ENCODE measurements around the gene ANKRD6. TPM values are rescaled to one million over a fixed set of nuclear protein-coding genes. Genes with fewer than 3 reads are reported as not detected.

ANKRD6 gene
- total RNA-seq, 1 experiment from 2014 or later: 2.4 TPM

- intact Hi-C loops (cut with micrococcal nuclease; ENCODE audit: unreplicated experiment): no loop called here
These were observed 179.2 kb downstream of the ANKRD6 start for GRCh38 chr6:89612121-89612520.

GRCh38 chr6:89613790-89614189 is 180.8 kb downstream of the ANKRD6 start:
- ChIA-PET CTCF (no interaction called here), POLR2A (no interaction called here)
- intact Hi-C loops (cut with micrococcal nuclease; ENCODE audit: unreplicated experiment) (no loop called here), in situ Hi-C loops (cut with HindIII; ENCODE audit: low pct_unique_long_range_greater_than_20kb, low sequenced_read_pairs) (no loop called here)
- Histone ChIP-seq H3K27me3 (ENCODE audit: control insufficient read depth, insufficient read depth, low read length) (no peaks in the 10 kb centered on the region), H3K4me3 (ENCODE audit: low read depth in 2 of 2, low read length in 2 of 2) (no peak overlapping the region), H3K9me3 (ENCODE audit: control insufficient read depth, insufficient read depth, low read depth, low read length) (no peaks in the 10 kb centered on the region), H3K4me1 (ENCODE audit: control insufficient read depth, insufficient read depth, low read length) (no peaks in the 10 kb centered on the region), H3K36me3 (ENCODE audit: control insufficient read depth, insufficient read depth, low read length) (no peaks in the 10 kb centered on the region), H3K27ac (ENCODE audit: low read length) (no peak overlapping the region)
- no TSS peak for BruUV-seq (replicated peaks)
- ATAC-seq: no peak
- no peak for TF ChIP-seq POLR2AphosphoS5 (IDR thresholded peaks at IDR 0.05; ENCODE audit: low read depth, low read length)
- TF ChIP-seq CTCF (IDR thresholded peaks at IDR 0.05): no peak
- no peak for TF ChIP-seq TCF7L2 (IDR thresholded peaks at IDR 0.05; ENCODE audit: low read depth, low read length)
- TF ChIP-seq, protein P1, sequence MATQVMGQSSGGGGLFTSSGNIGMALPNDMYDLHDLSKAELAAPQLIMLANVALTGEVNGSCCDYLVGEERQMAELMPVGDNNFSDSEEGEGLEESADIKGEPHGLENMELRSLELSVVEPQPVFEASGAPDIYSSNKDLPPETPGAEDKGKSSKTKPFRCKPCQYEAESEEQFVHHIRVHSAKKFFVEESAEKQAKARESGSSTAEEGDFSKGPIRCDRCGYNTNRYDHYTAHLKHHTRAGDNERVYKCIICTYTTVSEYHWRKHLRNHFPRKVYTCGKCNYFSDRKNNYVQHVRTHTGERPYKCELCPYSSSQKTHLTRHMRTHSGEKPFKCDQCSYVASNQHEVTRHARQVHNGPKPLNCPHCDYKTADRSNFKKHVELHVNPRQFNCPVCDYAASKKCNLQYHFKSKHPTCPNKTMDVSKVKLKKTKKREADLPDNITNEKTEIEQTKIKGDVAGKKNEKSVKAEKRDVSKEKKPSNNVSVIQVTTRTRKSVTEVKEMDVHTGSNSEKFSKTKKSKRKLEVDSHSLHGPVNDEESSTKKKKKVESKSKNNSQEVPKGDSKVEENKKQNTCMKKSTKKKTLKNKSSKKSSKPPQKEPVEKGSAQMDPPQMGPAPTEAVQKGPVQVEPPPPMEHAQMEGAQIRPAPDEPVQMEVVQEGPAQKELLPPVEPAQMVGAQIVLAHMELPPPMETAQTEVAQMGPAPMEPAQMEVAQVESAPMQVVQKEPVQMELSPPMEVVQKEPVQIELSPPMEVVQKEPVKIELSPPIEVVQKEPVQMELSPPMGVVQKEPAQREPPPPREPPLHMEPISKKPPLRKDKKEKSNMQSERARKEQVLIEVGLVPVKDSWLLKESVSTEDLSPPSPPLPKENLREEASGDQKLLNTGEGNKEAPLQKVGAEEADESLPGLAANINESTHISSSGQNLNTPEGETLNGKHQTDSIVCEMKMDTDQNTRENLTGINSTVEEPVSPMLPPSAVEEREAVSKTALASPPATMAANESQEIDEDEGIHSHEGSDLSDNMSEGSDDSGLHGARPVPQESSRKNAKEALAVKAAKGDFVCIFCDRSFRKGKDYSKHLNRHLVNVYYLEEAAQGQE (IDR thresholded peaks at IDR 0.05; ENCODE audit: insufficient read depth in 1 of 2, low read depth in 2 of 2, low read length in 1 of 2): no peak
- no peak for TF ChIP-seq SIN3A (IDR thresholded peaks at IDR 0.05; ENCODE audit: borderline replicate concordance, insufficient read depth, low read depth, low read length)
- no peak for DNase-seq (ENCODE audit: low read depth, low spot score)

More at GRCh38 chr6:89612121-89612520, 179.2 kb downstream of the ANKRD6 start:
- H3K4me3 ChIP-seq (ENCODE audit: low read depth in 2 of 2, low read length in 2 of 2): no peak overlapping the region
- CTCF ChIA-PET: no interaction called here
- H3K27ac ChIP-seq (ENCODE audit: low read length): no peak overlapping the region
- ATAC-seq (no peak), DNase-seq (ENCODE audit: low read depth, low spot score) (no peak)
- in situ Hi-C loops (cut with HindIII; ENCODE audit: low pct_unique_long_range_greater_than_20kb, low sequenced_read_pairs): no loop called here
- POLR2A ChIA-PET: no interaction called here
- no peaks in the 10 kb centered on the region for H3K9me3 ChIP-seq (ENCODE audit: control insufficient read depth, insufficient read depth, low read depth, low read length)
- no peaks in the 10 kb centered on the region for H3K4me1 ChIP-seq (ENCODE audit: control insufficient read depth, insufficient read depth, low read length)
- H3K36me3 ChIP-seq (ENCODE audit: control insufficient read depth, insufficient read depth, low read length): no peaks in the 10 kb centered on the region; the same call in 1 of the 2 replicates
- no TSS peak for BruUV-seq (replicated peaks)
- no peaks in the 10 kb centered on the region for H3K27me3 ChIP-seq (ENCODE audit: control insufficient read depth, insufficient read depth, low read length)
- no peak for TF ChIP-seq CTCF (IDR thresholded peaks at IDR 0.05)
- TF ChIP-seq, protein P1 (IDR thresholded peaks at IDR 0.05; ENCODE audit: insufficient read depth in 1 of 2, low read depth in 2 of 2, low read length in 1 of 2): no peak
- no peak for TF ChIP-seq POLR2AphosphoS5 (IDR thresholded peaks at IDR 0.05; ENCODE audit: low read depth, low read length)
- no peak for TF ChIP-seq SIN3A (IDR thresholded peaks at IDR 0.05; ENCODE audit: borderline replicate concordance, insufficient read depth, low read depth, low read length)
- TF ChIP-seq TCF7L2 (IDR thresholded peaks at IDR 0.05; ENCODE audit: low read depth, low read length): no peak
